Activated CD4-positive, alpha-beta T cell treated with anti-CD3 and anti-CD28 coated beads, Interleukin-2, amount 50 U/mL, for 48 hours (primary cell): ENCODE measurements around the gene HCN1.
"Not testable (repeated sequence)": the region's sequence is repeated elsewhere in the genome, so short reads cannot be mapped to it uniquely, and the experiment has no call there.

ENCODE experiments used
- DNase-seq, 2 experiments: peaks; one replicate each; pipeline ENCODE4 v3.0.0-alpha.2; 2020

HCN1 gene

GRCh38 chr5:45609661-45610060 lies 86.5 kb downstream of the HCN1 start:
- DNase-seq, result no peak

- no peak for DNase-seq
Observed at GRCh38 chr5:45604092-45604491, 92.1 kb downstream of the HCN1 start.

- no peak for DNase-seq
Observed at GRCh38 chr5:45601424-45601823, 94.8 kb downstream of the HCN1 start.

- DNase-seq, result no peak
Observed at GRCh38 chr5:45596320-45596719, 99.9 kb downstream of the HCN1 start.

- DNase-seq, result not testable (repeated sequence)
Observed at GRCh38 chr5:45586001-45586400, 110.2 kb downstream of the HCN1 start.

- no peak for DNase-seq
Observed at GRCh38 chr5:45578270-45578669, 117.9 kb downstream of the HCN1 start.

GRCh38 chr5:45568813-45569212 lies 127.4 kb downstream of the HCN1 start:
- DNase-seq, result no peak

GRCh38 chr5:45542421-45542820 lies 153.8 kb downstream of the HCN1 start:
- DNase-seq, result no peak

- no peak for DNase-seq
Observed at GRCh38 chr5:45533663-45534062, 162.5 kb downstream of the HCN1 start.

GRCh38 chr5:45532826-45533624 lies 163.2 kb downstream of the HCN1 start:
- DNase-seq, result no peak

- DNase-seq, result no peak
Observed at GRCh38 chr5:45521067-45521466, 175.1 kb downstream of the HCN1 start.

- no peak for DNase-seq
Observed at GRCh38 chr5:45512521-45512920, 183.7 kb downstream of the HCN1 start.

GRCh38 chr5:45509371-45509770 lies 186.8 kb downstream of the HCN1 start:
- DNase-seq, result no peak

- no peak for DNase-seq
Observed at GRCh38 chr5:45508135-45508534, 188.0 kb downstream of the HCN1 start.

- DNase-seq, result no peak
Observed at GRCh38 chr5:45507178-45507577, 189.0 kb downstream of the HCN1 start.

GRCh38 chr5:45499006-45499405 lies 197.2 kb downstream of the HCN1 start:
- not testable (repeated sequence) for DNase-seq

GRCh38 chr5:45491368-45491767 lies 204.8 kb downstream of the HCN1 start:
- DNase-seq, result no peak

GRCh38 chr5:45484781-45485180 lies 211.4 kb downstream of the HCN1 start:
- no peak for DNase-seq

- no peak for DNase-seq
Observed at GRCh38 chr5:45454114-45454513, 242.1 kb downstream of the HCN1 start.

GRCh38 chr5:45444856-45445255 lies 251.3 kb downstream of the HCN1 start:
- not testable (repeated sequence) for DNase-seq

- no peak for DNase-seq
Observed at GRCh38 chr5:45440466-45440865, 255.7 kb downstream of the HCN1 start.

GRCh38 chr5:45437752-45438151 lies 258.4 kb downstream of the HCN1 start:
- no peak for DNase-seq

GRCh38 chr5:45417285-45417998 lies 278.7 kb downstream of the HCN1 start:
- DNase-seq, result no peak
